Activated naive CD4-positive, alpha-beta T cell treated with anti-CD3 and anti-CD28 coated beads for 36 hours (primary cell): ENCODE results near the gene TNNT1. TPM values are rescaled to one million over a fixed set of nuclear protein-coding genes. Genes with fewer than 3 reads are reported as not detected.
"Not testable (repeated sequence)": the region's sequence is repeated elsewhere in the genome, so short reads cannot be mapped to it uniquely, and the experiment has no call there.

Experiments
- CTCF ChIA-PET: fragments of 350-600 bp; sonication (Branson Sonifier 250); formaldehyde crosslinking; loops from one replicate; lab custom pipeline; 2021; ENCODE audit warnings: antibody characterized with exemption; lab: Charles Lee
- DNase-seq: peaks from one replicate; pipeline ENCODE4 v3.0.0-alpha.2; 2020
- H3K27ac Mint-ChIP-seq: one replicate; pipeline ENCODE4 v1.8.0; 2021; ENCODE audit warnings: mild to moderate bottlenecking, mixed read lengths
- H3K27me3 Mint-ChIP-seq: one replicate; pipeline ENCODE4 v1.8.0; 2021; ENCODE audit warnings: low read depth, mixed read lengths
- H3K36me3 Mint-ChIP-seq: one replicate; pipeline ENCODE4 v1.8.0; 2021; ENCODE audit warnings: low read depth, mixed read lengths
- H3K4me1 Mint-ChIP-seq: one replicate; pipeline ENCODE4 v1.8.0; 2021; ENCODE audit warnings: low read depth, mixed read lengths
- H3K4me3 Mint-ChIP-seq: one replicate; pipeline ENCODE4 v1.8.0; 2021; ENCODE audit warnings: mild to moderate bottlenecking, moderate library complexity, mixed read lengths
- H3K9me3 Mint-ChIP-seq: one replicate; pipeline ENCODE4 v1.8.0; 2021; ENCODE audit warnings: mixed read lengths
- intact Hi-C: fragments of 100-400 bp; cut with micrococcal nuclease; formaldehyde crosslinking; loops from one replicate; pipeline ENCODE4 v1.15.1; 2023
- total RNA-seq, 2 experiments: library from RNA; stranded (reverse); gene quantifications; one replicate each; pipeline ENCODE4 v1.2.3, GENCODE V29; 2021

Gene TNNT1
- total RNA-seq, 2 experiments from 2014 or later: not detected

DNA sequence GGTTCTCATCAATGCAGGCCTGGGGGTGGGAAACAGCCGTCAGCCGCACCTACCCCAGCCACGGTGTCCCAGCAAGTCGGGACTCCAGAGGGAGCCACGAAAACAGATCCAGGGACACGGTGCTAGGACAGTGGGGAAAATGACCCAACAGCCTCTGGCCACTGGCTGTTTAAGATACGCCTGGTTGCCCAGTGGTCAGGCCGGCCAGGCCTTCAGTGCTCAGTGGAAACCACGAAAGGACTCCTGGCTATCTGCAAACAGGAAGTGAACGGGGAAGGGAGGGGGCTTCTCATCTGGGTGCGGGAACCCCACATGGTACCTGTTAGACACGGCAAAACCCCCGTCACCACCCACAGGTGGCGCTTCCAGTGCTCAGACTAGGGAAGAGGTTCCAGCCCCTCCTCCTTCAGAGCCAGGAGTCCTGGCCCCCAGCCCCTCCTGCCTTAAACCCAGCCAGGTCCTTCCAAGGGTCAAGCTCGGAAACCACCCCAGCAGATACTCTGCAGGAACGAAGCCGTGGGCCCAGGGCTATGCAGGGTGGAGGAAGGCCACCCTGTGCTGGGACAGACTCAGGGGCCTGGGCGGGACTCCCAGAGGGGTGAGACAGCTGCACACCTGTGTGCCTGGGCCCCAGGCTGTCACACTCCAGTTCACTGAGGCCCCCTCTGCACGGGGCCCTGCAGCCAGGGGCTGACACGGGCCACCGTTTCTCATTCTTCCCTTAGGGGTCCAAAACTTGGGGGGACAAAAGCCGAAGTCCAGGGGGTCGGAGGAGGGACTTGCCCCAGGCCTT is 36.0 kb downstream of the TNNT1 start:
- Mint-ChIP-seq H3K27me3 (no peaks in the 10 kb centered on the region), H3K9me3 (no peaks in the 10 kb centered on the region), H3K4me3 (no peak overlapping the region), H3K4me1 (peaks cover 17% of the 10 kb centered on the region), H3K36me3 (peaks cover 7% of the 10 kb centered on the region), H3K27ac (no peak overlapping the region)
- intact Hi-C loops: no loop called here
- no peak for DNase-seq
- CTCF ChIA-PET: no interaction called here

DNA sequence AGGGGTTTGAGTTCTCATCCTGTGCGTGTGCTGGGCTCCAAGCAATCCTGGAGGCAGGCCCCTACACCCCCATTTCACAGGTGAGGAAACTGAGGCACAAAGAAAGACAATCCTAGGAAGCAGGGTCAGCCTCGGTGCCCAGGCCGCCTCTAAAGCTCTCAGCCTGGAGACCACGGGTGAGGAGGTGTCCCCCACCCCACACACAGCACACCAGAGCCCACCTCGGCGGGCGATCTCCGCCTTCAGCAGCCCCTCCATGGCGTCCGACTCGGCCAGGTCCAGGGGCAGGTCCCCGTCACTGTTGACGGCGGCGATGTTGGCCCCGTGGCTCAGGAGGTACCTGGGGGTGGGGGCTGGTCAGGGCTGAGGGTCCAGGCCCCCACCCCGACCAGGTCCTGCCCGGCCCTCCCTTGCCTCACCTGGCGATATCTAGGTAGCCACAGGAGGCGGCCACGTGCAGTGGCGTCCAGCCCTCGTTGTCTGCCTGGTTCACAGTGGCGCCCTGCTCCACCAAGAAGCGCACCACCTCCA is 36.7 kb downstream of the TNNT1 start:
- H3K9me3 Mint-ChIP-seq: no peaks in the 10 kb centered on the region

DNA sequence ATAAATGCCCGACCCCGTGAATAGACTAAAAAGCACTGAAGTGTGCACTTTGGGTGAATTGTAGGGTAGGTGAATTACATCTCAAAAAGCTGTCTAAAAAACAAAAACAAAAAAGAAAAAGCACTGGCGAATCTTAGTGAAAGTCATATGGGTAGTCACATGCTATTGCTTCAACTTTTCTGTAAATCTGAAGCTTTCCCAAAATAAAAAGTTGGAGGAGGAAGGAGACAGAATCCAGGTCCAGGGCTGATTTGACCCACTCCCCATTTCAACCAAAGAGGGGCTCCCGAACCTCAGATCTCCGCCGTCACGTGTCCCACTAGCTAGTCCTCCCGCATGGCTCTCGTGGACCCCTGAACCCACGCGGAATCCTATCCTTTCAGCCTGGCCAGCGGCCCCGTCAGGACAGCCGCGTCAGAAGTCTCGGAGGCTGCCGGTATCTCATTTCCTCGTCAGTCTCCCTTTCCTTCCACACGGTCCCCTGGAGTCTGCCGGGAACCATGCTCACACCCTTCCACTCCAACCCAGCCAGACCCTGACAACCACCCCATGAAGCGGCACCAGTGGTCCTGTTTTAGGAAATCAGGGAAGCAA is 37.7 kb downstream of the TNNT1 start:
- H3K27ac Mint-ChIP-seq: no peak overlapping the region
- peaks cover 17% of the 10 kb centered on the region for H3K4me1 Mint-ChIP-seq
- intact Hi-C loops: no loop called here
- CTCF ChIA-PET: no interaction called here
- H3K9me3 Mint-ChIP-seq: no peaks in the 10 kb centered on the region
- H3K36me3 Mint-ChIP-seq: peaks cover 12% of the 10 kb centered on the region
- DNase-seq: no peak
- no peaks in the 10 kb centered on the region for H3K27me3 Mint-ChIP-seq
- no peak overlapping the region for H3K4me3 Mint-ChIP-seq

More for the DNA sequence above, 36.7 kb downstream of the TNNT1 start:
- peaks cover 15% of the 10 kb centered on the region for H3K4me1 Mint-ChIP-seq
- no peaks in the 10 kb centered on the region for H3K27me3 Mint-ChIP-seq
- CTCF ChIA-PET: no interaction called here
- intact Hi-C loops: no loop called here
- no peak for DNase-seq
- no peak overlapping the region for H3K4me3 Mint-ChIP-seq
- peaks cover 8% of the 10 kb centered on the region for H3K36me3 Mint-ChIP-seq
- no peak overlapping the region for H3K27ac Mint-ChIP-seq

DNA sequence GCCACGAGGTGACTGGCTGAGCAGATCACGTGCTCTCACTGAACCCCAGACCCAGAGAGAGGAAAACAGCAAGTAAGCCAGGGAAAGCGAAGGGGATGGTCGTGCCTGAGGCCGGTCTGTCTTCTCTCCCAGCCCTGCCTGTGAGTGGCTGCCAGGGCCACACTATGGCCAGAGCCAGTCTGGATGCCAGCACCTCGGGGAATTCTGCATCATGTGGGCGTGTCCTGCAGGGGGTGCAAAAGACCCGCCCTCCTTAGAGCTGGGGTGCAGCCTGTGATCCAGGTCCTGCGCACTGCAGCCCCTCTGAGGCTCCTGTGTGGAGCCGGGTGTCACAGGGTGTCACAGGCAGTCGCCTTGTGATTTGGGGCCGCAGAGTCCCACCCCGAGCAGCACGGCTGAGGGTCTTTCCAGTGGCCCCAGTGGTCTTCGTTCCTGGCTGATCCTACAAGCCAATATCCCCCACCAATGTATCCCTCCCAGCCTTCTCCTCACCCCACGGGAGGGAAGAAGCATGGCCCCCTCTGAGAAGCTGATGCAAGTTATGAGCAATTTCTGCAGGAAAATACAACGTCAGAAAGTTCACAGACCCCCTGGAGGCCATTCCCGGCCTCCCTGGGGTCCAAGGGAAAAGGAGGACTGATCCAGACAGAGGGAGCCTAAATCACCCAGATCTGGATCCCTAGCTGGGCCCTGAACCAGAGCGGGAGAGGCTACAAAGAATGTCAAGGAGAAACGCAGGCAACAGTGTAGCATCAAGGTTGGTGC is 39.3 kb downstream of the TNNT1 start:
- no peak overlapping the region for H3K4me3 Mint-ChIP-seq
- intact Hi-C loops: no loop called here
- no peaks in the 10 kb centered on the region for H3K27me3 Mint-ChIP-seq
- peaks cover 12% of the 10 kb centered on the region for H3K36me3 Mint-ChIP-seq
- no peak overlapping the region for H3K27ac Mint-ChIP-seq
- H3K9me3 Mint-ChIP-seq: no peaks in the 10 kb centered on the region
- no peak for DNase-seq
- CTCF ChIA-PET: no interaction called here
- H3K4me1 Mint-ChIP-seq: peaks cover 2% of the 10 kb centered on the region

GRCh38 chr19:55107252-55107651 is 41.8 kb downstream of the TNNT1 start:
- peaks cover 23% of the 10 kb centered on the region for H3K36me3 Mint-ChIP-seq
- H3K27me3 Mint-ChIP-seq, H3K9me3 Mint-ChIP-seq, DNase-seq, H3K4me1 Mint-ChIP-seq, H3K27ac Mint-ChIP-seq, H3K4me3 Mint-ChIP-seq, intact Hi-C loops: not testable (repeated sequence)
- CTCF ChIA-PET: interaction anchor here (0.9 to 1.6 kb wide), 2 partner anchors 18 to 397 kb away, joined by 3 to 4 read pairs; no protein-coding TSS in a partner anchor

- H3K27me3 Mint-ChIP-seq: no peaks in the 10 kb centered on the region
Measured at GRCh38 chr19:55106591-55106990, 42.4 kb downstream of the TNNT1 start.

GRCh38 chr19:55105237-55105636 is 43.8 kb downstream of the TNNT1 start:
- intact Hi-C loops: no loop called here
- Mint-ChIP-seq H3K27ac (no peak overlapping the region), H3K36me3 (peaks cover 23% of the 10 kb centered on the region), H3K27me3 (no peaks in the 10 kb centered on the region), H3K4me3 (no peak overlapping the region), H3K9me3 (no peaks in the 10 kb centered on the region), H3K4me1 (peaks cover 2% of the 10 kb centered on the region)
- CTCF ChIA-PET: no interaction called here
- DNase-seq: no peak

More at GRCh38 chr19:55106591-55106990, 42.4 kb downstream of the TNNT1 start:
- no peak for DNase-seq
- peaks cover 2% of the 10 kb centered on the region for H3K4me1 Mint-ChIP-seq
- CTCF ChIA-PET: interaction anchor here (0.9 to 1.6 kb wide), 2 partner anchors 17 to 397 kb away, joined by 3 to 4 read pairs; no protein-coding TSS in a partner anchor
- intact Hi-C loops: no loop called here
- no peak overlapping the region for H3K4me3 Mint-ChIP-seq
- peaks cover 25% of the 10 kb centered on the region for H3K36me3 Mint-ChIP-seq
- H3K27ac Mint-ChIP-seq: no peak overlapping the region
- no peaks in the 10 kb centered on the region for H3K9me3 Mint-ChIP-seq

- no peak for DNase-seq
- intact Hi-C loops: no loop called here
- Mint-ChIP-seq H3K36me3 (peaks cover 23% of the 10 kb centered on the region), H3K4me1 (peaks cover 2% of the 10 kb centered on the region), H3K27me3 (no peaks in the 10 kb centered on the region), H3K27ac (no peak overlapping the region), H3K4me3 (no peak overlapping the region), H3K9me3 (no peaks in the 10 kb centered on the region)
- CTCF ChIA-PET: interaction anchor here (2.1 kb wide), 1 partner anchor 14 kb away, joined by 7 read pairs; no protein-coding TSS in a partner anchor
Measured at GRCh38 chr19:55103190-55103589, 45.8 kb downstream of the TNNT1 start.

DNA sequence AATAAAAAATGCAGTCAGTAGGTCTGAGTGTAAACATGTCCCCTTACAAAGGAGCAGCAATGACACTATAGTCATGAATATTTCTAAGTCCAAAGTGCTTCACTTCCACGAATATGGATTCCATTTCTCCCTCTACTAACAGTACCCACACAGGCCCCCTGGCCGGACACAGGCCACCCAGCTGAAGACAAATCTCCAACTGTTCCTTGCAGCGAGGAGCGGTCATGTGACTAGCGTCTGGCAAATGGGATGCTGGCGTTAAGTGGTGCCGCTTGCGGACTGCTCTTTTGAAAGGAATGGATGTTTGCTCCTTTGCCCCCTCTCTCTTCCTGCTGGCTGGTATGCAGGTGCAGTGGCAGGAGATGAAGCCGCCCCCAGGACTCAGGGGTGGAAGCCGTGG is 47.7 kb downstream of the TNNT1 start:
- no peaks in the 10 kb centered on the region for H3K27me3 Mint-ChIP-seq
- H3K36me3 Mint-ChIP-seq: peaks cover 22% of the 10 kb centered on the region
- CTCF ChIA-PET: interaction anchor here (2.1 kb wide), 1 partner anchor 12 kb away, joined by 7 read pairs; no protein-coding TSS in a partner anchor
- no peaks in the 10 kb centered on the region for H3K4me1 Mint-ChIP-seq
- H3K4me3 Mint-ChIP-seq: no peak overlapping the region
- no peak for DNase-seq
- no peaks in the 10 kb centered on the region for H3K9me3 Mint-ChIP-seq
- intact Hi-C loops: no loop called here
- no peak overlapping the region for H3K27ac Mint-ChIP-seq

DNA sequence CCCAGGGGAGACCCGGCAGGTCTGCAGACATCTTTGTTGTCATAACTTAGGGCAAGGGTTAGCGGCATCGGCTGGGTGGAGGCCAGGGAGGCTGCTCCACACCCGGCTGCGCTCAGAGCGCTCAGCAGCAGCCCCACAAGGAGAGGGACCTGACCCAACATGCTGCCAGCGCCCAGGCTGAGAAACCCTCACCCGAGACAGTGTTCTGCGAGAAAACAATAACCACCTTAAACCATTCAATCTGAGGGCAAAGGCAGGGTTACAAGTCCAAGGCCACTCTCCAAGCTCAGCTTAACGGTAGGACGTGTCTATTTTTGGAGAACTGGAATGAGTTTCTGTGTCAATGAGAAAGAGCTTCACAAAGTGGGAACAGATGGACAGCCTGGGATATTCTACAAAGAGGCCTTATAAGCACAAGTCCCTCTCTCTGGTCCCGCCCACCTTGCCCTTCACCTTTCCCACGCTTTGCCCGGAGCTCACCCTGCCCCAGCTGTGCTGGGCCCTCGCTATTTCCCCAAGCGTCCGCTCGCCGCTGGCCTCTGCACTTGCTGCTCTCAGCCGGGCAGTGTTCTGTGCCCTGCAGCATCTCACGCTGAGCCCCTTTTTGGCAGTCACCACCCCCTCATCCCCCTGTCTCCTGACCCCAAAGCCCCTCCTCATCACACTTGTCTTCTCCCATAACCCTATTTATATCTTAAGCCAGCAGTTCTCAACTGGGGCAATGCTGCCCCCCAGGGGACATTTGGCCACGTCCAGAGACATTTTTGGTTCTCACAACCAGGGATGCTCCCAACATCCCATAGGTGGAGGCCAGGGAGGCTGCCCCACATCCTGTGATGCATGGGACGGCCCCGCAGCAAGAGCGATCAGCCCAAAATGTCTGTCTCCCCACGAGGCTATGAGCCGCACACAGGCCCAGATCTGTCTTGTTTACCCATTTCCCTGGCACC is 49.2 kb downstream of the TNNT1 start:
- H3K4me1 Mint-ChIP-seq: no peaks in the 10 kb centered on the region
- intact Hi-C loops: no loop called here
- no peaks in the 10 kb centered on the region for H3K27me3 Mint-ChIP-seq
- no peaks in the 10 kb centered on the region for H3K9me3 Mint-ChIP-seq
- peaks cover 24% of the 10 kb centered on the region for H3K36me3 Mint-ChIP-seq
- DNase-seq: no peak
- H3K4me3 Mint-ChIP-seq: no peak overlapping the region
- CTCF ChIA-PET: no interaction called here
- no peak overlapping the region for H3K27ac Mint-ChIP-seq

DNA sequence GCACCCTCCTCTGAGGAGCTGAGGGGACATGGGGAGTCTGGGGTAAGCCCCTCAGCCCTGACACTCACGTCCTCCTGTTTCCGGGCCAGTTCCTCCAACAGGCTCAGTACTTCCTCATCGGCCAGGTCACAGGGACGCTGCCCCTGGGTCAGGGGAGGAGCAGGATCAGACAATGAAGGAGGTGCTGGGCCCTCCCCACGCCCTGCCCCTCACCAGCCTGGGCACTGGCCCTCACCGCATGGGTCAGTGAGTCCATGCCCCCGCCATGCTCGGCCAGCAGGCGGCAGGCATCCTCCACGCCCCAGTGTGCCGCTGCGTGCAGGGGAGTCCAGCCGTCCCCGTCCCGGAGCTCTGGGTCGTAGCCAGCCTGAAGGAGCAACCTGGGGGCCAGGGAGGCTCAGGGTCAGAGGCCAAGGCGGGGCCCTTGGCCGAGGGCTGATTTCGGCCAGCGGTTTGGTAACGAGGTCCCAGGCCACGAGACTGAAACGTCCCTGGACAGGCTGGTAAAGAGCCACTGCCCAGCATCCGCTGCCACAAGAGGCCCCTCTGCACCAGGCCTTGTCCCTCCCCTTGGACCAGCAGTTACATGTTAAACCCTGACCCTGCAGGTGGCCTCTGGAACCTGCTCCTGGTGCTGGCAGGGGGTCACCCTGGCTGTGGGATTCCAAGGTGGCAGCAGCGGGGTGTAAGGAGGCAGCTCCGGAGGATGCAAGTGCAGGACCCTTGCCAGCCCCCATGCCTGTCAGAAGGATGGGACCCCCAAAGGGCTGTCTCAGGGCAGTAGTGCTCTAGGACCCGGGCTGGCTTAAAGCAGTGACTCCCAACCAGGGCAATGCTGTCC is 50.1 kb downstream of the TNNT1 start:
- Mint-ChIP-seq H3K9me3 (no peaks in the 10 kb centered on the region), H3K4me3 (no peak overlapping the region), H3K27me3 (no peaks in the 10 kb centered on the region), H3K4me1 (no peaks in the 10 kb centered on the region), H3K36me3 (peaks cover 27% of the 10 kb centered on the region), H3K27ac (no peak overlapping the region)
- intact Hi-C loops: no loop called here
- no peak for DNase-seq
- CTCF ChIA-PET: no interaction called here
